ACC112 (cell line): ENCODE results near the gene NMUR1.

Experiments used
- H2AFZ ChIP-seq: fragments of 200-600 bp; sonication (generic); one replicate; pipeline ENCODE4 v1.6.0; 2017; ENCODE audit warnings: antibody characterized with exemption, low read length; ENCODE audit not compliant: unreplicated experiment
- H3K27ac ChIP-seq: fragments of 200-600 bp; sonication (generic); 2 replicates; pipeline ENCODE4 v1.5.1; 2014; ENCODE audit warnings: low read depth, mild to moderate bottlenecking, antibody characterized with exemption, low read length, moderate library complexity
- H3K27me3 ChIP-seq: fragments of 200-600 bp; sonication (generic); 2 replicates; pipeline ENCODE4 v1.6.1; 2014; ENCODE audit warnings: mild to moderate bottlenecking, antibody characterized with exemption, low read length, moderate library complexity, mixed read lengths; ENCODE audit not compliant: insufficient read depth
- H3K36me3 ChIP-seq: fragments of 200-600 bp; sonication (generic); 2 replicates; pipeline ENCODE4 v1.6.1; 2016; ENCODE audit warnings: mild to moderate bottlenecking, antibody characterized with exemption, low read length, moderate library complexity, mixed read lengths; ENCODE audit not compliant: insufficient read depth
- H3K4me1 ChIP-seq: fragments of 200-600 bp; sonication (generic); one replicate; pipeline ENCODE4 v1.6.1; 2016; ENCODE audit warnings: low read length, mixed read lengths; ENCODE audit not compliant: insufficient read depth, unreplicated experiment, control insufficient read depth
- H3K4me3 ChIP-seq: fragments of 200-600 bp; sonication (generic); 2 replicates; pipeline ENCODE4 v1.5.1; 2014; ENCODE audit warnings: mild to moderate bottlenecking, low read depth, low read length
- H3K79me2 ChIP-seq: fragments of 200-600 bp; sonication (generic); one replicate; pipeline ENCODE4 v1.6.0; 2016; ENCODE audit warnings: low read length; ENCODE audit not compliant: control insufficient read depth, unreplicated experiment, insufficient read depth

Gene NMUR1

GRCh38 chr2:231482806-231483391 is 47.3 kb downstream of the NMUR1 start:
- Histone ChIP-seq H2AFZ (peak overlapping the region; percentile 92), H3K4me3 (peak overlapping the region; percentile 79), H3K27ac (peak overlapping the region; percentile 52), H3K79me2 (no peaks in the 10 kb centered on the region), H3K36me3 (no peaks in the 10 kb centered on the region), H3K27me3 (no peaks in the 10 kb centered on the region), H3K4me1 (no peaks in the 10 kb centered on the region)

GRCh38 chr2:231480781-231481180 is 49.5 kb downstream of the NMUR1 start:
- Histone ChIP-seq H3K36me3 (no peaks in the 10 kb centered on the region), H3K79me2 (no peaks in the 10 kb centered on the region), H2AFZ (no peak overlapping the region), H3K4me1 (no peaks in the 10 kb centered on the region), H3K27me3 (no peaks in the 10 kb centered on the region), H3K27ac (no peak overlapping the region), H3K4me3 (no peak overlapping the region)

GRCh38 chr2:231479455-231479854 is 50.8 kb downstream of the NMUR1 start:
- Histone ChIP-seq H3K36me3 (no peaks in the 10 kb centered on the region), H3K4me1 (no peaks in the 10 kb centered on the region), H3K27me3 (no peaks in the 10 kb centered on the region), H3K27ac (no peak overlapping the region), H2AFZ (no peak overlapping the region), H3K79me2 (no peaks in the 10 kb centered on the region), H3K4me3 (no peak overlapping the region)

GRCh38 chr2:231476920-231477319 is 53.3 kb downstream of the NMUR1 start:
- Histone ChIP-seq H2AFZ (no peak overlapping the region), H3K4me1 (no peaks in the 10 kb centered on the region), H3K27ac (no peak overlapping the region), H3K4me3 (no peak overlapping the region), H3K27me3 (no peaks in the 10 kb centered on the region), H3K79me2 (no peaks in the 10 kb centered on the region), H3K36me3 (no peaks in the 10 kb centered on the region)

- H3K27ac ChIP-seq: no peak overlapping the region
- no peaks in the 10 kb centered on the region for H3K27me3 ChIP-seq
- no peak overlapping the region for H3K4me3 ChIP-seq
- H3K4me1 ChIP-seq: no peaks in the 10 kb centered on the region
- H3K36me3 ChIP-seq: no peaks in the 10 kb centered on the region
- H2AFZ ChIP-seq: no peak overlapping the region
- H3K79me2 ChIP-seq: no peaks in the 10 kb centered on the region
These were observed 54.3 kb downstream of the NMUR1 start for GRCh38 chr2:231475965-231476364.
